ENCODE measurements around the gene DEPDC5.

The DEPDC5 gene

DNA sequence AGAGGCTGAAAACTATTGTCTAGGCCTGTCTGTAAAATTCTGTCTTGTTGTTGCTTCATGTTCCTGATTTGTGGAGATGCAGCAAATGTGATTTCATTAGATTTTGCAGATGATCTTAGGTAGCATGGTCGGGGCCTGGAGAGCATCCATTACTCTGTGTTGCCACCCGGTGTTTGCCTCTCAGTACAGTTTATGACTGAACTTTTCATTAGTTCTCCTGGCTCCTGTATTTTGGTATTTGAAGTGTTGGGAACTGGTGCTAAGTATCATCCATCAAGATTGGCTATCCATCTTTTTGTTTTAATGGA is 198.2 kb downstream of the DEPDC5 start:
- no peak for DNase-seq

DNA sequence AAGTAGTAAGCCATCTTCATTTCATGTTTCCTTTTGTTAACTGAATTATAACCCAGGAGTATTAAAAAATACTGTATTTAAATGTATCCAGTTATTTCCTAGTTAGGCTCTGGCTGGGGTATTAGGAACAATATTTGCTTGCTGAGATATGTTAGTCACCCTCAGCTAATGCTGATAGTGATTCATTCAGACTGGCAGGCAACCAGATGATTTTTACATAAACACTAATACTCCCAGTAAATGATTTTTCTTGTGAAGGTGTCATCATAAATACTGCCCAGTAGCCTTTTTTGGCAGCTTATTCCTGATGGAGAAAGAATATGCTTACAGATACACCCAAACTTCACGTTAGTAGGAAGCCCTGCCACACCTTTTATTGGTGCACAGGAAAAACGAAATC is 198.7 kb downstream of the DEPDC5 start:
- no peak for DNase-seq

DNA sequence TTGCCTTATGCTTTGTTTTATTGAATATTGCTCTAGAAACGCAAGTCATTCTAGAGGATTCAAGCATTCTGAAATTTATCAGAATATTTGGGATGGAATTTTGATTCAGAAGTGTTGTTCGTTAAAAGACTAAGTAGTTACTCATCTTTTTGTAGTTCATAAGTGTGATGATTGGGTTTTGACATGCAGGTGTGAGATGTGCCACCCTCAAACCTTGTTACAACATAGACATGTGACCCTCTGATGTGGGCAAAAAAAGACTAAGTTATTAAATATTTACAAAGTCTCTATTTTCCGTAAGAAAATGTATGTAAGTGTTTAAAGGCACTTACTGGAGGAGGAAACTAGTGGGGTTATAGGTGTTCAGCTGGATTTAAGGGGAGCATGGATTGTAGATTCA is 199.4 kb downstream of the DEPDC5 start:
- DNase-seq, result no peak

DNA sequence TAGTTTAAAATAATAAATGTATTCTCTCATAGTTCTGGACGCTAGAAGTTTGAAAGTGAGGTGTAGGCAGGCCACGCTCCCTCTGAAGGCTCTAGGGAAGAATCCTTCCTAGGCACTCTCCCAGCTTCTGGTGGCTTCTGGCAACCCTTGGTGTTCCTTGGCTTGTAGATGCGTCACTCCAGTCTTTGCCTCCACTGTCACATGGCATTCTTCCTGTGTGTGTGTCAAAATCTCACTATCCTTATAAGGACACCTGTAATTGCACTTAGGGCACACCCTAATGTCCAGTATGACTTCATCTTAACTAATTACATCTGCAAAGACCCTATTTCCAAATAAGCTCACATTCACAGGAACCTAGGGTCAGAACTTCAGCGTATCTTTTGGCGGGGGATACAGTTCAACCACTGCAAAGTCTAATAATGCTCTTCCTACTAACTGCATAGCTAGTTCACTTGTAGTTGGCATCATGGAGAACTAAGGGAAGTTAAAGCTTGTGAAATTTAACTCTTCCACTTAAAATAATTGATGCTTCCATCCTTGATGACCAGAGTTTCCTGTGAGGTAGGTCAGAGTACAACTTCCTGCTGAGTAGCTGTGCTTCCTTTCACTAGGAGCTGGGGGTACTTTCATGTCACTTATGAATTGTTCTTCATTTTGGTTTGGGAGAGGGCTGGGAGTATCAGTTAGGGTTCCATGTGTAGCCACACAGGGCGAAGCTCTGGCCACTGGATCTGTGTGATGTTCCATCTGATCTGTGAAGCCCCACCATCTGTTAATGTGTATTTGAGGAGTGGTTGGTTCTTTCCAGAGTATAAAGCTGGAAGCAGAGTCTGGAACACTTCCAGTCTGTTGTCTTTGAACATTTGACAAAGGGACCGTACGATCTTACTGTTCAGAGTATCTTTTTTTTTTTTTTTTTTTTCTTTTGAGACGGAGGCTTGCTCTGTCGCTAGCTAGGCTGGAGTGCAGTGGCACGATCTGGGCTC is 201.0 kb downstream of the DEPDC5 start:
- DNase-seq, result no peak

DNA sequence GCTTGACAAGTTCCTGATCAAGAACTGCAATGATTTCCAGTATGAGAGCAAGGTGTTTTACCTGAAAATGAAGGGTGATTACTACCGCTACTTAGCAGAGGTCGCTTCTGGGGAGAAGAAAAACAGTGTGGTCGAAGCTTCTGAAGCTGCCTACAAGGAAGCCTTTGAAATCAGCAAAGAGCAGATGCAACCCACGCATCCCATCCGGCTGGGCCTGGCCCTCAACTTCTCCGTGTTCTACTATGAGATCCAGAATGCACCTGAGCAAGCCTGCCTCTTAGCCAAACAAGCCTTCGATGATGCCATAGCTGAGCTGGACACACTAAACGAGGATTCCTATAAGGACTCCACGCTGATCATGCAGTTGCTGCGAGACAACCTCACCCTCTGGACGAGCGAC is 202.5 kb downstream of the DEPDC5 start:
- no peak for DNase-seq
